Sigmoid colon (tissue), 3 donors: ENCODE measurements around the gene AP1M1.

Experiments used
- CTCF ChIP-seq, 4 experiments: fragments of 450-650 bp in 3 of 4; fragments of 200-600 bp in 1 of 4; IDR thresholded peaks; one replicate each; pipeline ENCODE4 v1.5.1; 2016 to 2019; ENCODE audit warnings: antibody characterized with exemption in 4 of 4, mild to moderate bottlenecking in 3 of 4, moderate library complexity in 2 of 4
- POLR2A ChIP-seq, 2 donors: fragments of 450-650 bp; IDR thresholded peaks; one replicate each; pipeline ENCODE4 v1.6.1; 2016; ENCODE audit warnings: antibody characterized with exemption in 2 of 2, mild to moderate bottlenecking in 2 of 2, moderate library complexity in 2 of 2

- TF ChIP-seq CTCF (IDR thresholded peaks at IDR 0.05) (no peak), POLR2A (IDR thresholded peaks at IDR 0.05) (no peak)
Observed at GRCh38 chr19:16202320-16203255, 4.9 kb downstream of the AP1M1 start.
